ENCODE results near the gene PXMP4.

DNA sequence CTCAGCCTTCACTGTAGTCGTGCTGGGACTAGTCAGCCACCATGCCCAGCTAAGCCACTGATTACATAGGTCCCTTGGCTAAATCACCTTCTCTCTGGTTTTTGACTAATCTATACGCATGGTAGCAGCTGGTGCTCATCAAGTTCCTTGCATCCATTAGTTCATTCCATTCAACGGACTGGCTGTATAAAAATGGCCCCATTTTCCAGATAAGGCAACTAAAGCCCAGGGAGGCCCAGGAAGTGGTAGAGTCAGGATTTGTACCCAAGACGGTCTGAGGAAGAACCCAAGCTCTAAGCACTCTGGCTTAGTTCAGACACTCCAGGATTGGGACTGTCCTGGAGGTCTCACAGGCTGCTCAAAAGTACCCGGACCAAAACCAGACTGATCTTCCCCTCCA, 38.8 kb downstream of the PXMP4 start:
- TF ChIP-seq EGR1 (IDR thresholded peaks at IDR 0.05) (no peak), REST (IDR thresholded peaks at IDR 0.05; ENCODE audit: low read depth) (no peak), TAF1 (IDR thresholded peaks at IDR 0.05; ENCODE audit: low read depth) (no peak)
